GM18519 (cell line): ENCODE data around the gene UGT1A3.
"Not testable (repeated sequence)": the region's sequence is repeated elsewhere in the genome, so short reads cannot be mapped to it uniquely, and the experiment has no call there.

Experiments
- ATAC-seq: cut with Tn5 transposase; IDR thresholded peaks from one replicate; pipeline ENCODE4 v1.9.1; 2021; ENCODE audit warnings: mild to moderate bottlenecking, moderate library complexity; ENCODE audit not compliant: unreplicated experiment, low FRiP score

Gene UGT1A3

GRCh38 chr2:233707940-233708644 lies 20.8 kb upstream of the UGT1A3 start:
- ATAC-seq: no peak

GRCh38 chr2:233708942-233709341 lies 19.9 kb upstream of the UGT1A3 start:
- no peak for ATAC-seq

DNA sequence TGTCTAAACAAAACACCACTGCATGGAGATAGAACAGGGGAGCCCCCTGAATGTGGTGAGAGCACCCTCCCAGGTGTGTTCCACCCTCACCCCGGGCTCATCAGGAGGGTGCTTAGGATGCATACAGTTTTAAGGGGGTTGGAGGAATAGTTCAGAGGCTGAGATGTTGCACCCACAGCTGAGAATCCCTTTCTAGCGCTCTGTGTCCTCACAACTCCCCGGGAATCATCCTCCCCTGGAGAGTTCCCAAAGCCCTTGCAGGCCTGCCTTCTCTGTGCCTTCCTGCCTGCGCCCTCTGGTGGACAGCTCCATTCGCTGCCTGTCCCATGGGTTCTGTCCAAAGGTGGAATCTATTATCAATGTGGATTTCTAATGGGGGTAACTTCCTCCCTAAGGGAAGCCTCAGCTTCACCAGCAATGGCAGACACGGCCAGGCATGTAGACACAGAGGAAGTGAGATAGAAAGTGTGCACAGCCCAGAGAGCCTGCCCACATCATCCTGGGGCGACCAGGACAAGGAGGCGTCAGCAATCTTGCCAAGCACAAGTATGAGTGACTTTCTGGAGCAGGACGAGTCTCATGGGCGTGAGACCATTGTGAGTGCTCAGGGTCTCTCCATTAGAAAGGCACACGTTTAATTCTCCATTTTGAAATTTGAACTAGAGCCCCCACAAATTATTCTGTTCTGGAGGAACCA lies 17.4 kb upstream of the UGT1A3 start:
- no peak for ATAC-seq

GRCh38 chr2:233712611-233713261 lies 16.1 kb upstream of the UGT1A3 start, which contains the start of gene UGT1A5:
Gene UGT1A5 (plus strand): TSS chr2:233712907. CDS start chr2:233712992, 85 bp downstream.
- no peak for ATAC-seq

GRCh38 chr2:233713262-233713615 lies 15.6 kb upstream of the UGT1A3 start:
- ATAC-seq: no peak

DNA sequence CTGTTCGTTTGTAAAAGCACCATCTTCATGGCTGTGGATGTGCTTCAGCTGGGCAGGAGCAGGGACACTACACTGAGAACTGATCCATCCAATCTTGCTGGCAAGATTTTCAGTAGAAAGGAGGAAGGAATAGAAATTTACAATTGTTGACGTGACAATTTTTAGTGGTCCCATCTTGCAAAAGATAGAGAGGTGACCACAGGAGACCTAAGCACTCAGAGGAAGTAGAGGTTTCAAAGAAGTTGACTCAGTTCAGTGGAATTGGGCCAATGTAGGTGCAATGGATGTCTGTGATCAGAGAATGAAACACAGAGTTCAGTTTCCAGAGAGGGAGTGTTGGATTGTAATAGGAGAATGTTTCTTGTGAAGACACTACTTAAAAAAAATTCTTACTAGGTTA lies 14.7 kb upstream of the UGT1A3 start:
- no peak for ATAC-seq

DNA sequence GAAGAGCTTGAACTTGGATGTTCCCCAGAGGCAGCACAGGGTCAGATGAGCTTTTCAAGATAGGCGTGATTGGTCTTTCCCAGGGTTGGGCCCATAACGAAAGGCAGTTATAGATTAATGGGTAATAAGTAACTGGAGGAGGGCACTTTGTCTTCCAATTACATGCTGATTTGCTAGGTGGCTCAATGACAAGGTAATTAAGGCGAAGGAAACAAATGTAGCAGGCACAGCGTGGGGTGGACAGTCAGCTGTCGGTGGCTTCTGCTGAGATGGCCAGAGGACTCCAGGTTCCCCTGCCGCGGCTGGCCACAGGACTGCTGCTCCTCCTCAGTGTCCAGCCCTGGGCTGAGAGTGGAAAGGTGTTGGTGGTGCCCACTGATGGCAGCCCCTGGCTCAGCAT lies 10.3 kb upstream of the UGT1A3 start, which contains the start of gene UGT1A4:
UGT1A4 (plus strand) TSS at position 185 of the 400 bp plus-strand sequence; CDS start at position 270, 85 bp downstream.
- no peak for ATAC-seq

DNA sequence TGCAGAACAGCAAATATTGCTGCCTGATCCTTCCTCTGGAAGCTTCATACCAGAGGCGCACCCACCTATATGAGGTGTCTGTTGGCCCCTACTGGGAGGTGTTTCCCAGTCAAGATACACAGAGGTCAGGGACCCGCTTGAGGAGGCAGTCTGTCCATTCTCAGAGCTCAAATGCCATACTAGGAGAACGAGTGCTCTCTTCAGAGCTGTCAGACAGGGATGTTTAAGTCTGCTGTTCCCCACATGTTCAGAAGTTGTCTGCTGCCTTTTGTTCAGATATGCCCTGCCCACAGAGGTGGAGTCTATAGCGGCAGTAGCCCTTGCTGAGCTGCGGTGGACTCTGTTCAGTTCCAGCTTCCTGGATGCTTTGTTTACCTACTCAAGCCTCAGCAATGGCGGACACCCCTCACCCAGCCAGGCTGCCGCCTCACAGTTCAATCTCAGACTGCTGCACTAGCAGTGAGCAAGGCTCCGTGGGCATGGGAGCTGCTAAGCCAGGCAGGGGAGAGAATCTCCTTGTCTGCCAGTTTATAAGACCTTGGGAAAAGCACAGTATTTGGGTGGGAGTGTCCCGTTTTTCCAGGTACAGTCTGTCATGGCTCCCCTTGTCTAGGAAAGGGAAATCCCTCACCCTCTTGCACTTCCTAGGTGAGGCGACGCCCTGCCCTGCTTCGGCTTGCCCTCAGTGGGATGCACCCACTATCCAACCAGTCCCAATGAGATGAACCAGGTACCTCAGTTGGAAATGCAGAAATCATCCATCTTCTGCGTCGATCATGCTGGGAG lies 8.2 kb downstream of the UGT1A3 start:
- ATAC-seq: not testable (repeated sequence)

GRCh38 chr2:233740870-233741269 lies 12.0 kb downstream of the UGT1A3 start:
- no peak for ATAC-seq

- no peak for ATAC-seq
Measured at GRCh38 chr2:233743464-233744259, 14.8 kb downstream of the UGT1A3 start.

DNA sequence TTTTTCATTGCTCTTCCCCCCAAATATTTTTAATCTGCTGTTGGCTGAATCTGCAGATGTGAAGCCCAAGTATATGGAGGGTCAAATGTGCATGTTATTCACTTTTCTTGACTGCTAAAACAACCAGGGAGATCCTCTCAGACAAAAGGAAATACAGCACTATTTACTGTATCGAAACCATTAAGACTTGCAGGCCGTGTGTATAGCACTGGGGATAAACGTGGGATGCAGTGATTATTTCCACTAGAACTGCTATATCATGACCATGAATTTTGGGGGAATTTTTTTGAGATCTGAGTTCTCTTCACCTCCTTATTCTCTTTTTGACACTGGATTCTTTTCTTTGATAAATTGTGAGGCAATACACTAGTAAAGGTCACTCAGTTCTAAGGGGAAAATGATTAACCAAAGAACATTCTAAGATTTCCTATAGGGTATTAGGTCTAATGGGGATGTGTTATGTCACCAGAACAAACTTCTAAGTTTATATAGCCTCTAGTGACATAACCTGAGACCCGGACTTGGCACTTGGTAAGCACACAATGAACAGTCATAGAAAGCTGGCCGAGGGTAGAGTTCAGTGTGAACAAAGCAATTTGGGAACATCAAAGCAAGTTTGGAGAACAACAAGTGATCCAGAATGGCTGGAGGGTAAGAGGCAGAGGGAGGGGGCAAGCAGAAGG lies 16.4 kb downstream of the UGT1A3 start:
- ATAC-seq: no peak

- not testable (repeated sequence) for ATAC-seq
Measured at GRCh38 chr2:233745838-233746237, 17.0 kb downstream of the UGT1A3 start.

GRCh38 chr2:233746475-233747282 lies 17.8 kb downstream of the UGT1A3 start:
- ATAC-seq: no peak

GRCh38 chr2:233747283-233747544 lies 18.4 kb downstream of the UGT1A3 start:
- ATAC-seq: no peak

- not testable (repeated sequence) for ATAC-seq
Measured at GRCh38 chr2:233750689-233751088, 21.8 kb downstream of the UGT1A3 start.

- ATAC-seq: not testable (repeated sequence)
Measured at GRCh38 chr2:233751212-233752009, 22.6 kb downstream of the UGT1A3 start.

- no peak for ATAC-seq
Measured at GRCh38 chr2:233754872-233755611, 26.2 kb downstream of the UGT1A3 start.
